ENCODE results near the gene C22orf31.

The C22orf31 gene

DNA sequence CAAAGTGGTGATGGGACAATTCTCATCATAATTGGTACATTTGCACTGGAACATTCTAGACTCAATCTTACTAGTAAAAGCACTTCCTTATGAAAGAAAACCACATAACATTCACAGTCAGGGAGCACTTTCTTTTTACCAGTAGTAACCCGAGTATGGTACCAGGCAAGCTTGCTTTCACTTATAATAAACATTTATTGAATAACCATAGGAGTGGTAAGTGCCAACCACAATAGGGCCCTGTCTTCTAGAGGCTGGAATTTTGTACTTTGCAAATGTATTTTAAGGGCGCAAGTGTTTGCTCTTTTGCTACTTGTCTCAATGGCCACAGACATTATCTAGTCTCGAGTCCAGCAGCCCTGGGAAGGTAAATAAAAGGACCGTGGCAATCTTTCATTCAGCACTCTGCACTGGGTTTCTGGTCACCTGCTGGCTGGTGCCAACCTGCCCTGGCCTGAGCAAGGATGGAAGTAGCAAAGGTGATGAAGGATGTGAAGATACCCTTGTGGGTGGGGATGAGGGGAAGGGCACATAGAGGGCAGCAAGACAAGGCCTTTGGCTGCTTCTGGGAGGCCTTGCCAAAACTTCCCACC, 24.2 kb downstream of the C22orf31 start:
- Histone ChIP-seq H3K27ac (ENCODE audit: low read depth, low read length) (no peak overlapping the region), H3K4me3 (ENCODE audit: low read depth, low read length) (no peak overlapping the region), H3K9ac (ENCODE audit: low read depth, low read length) (no peak overlapping the region), H3K4me1 (ENCODE audit: control insufficient read depth, insufficient read depth, low read length) (peaks cover 9% of the 10 kb centered on the region), H3K9me3 (ENCODE audit: control insufficient read depth, insufficient read depth, low read length) (no peaks in the 10 kb centered on the region), H3K36me3 (ENCODE audit: control insufficient read depth, insufficient read depth, low read length) (no peaks in the 10 kb centered on the region), H3K27me3 (ENCODE audit: control insufficient read depth, insufficient read depth, low read length) (no peaks in the 10 kb centered on the region)

DNA sequence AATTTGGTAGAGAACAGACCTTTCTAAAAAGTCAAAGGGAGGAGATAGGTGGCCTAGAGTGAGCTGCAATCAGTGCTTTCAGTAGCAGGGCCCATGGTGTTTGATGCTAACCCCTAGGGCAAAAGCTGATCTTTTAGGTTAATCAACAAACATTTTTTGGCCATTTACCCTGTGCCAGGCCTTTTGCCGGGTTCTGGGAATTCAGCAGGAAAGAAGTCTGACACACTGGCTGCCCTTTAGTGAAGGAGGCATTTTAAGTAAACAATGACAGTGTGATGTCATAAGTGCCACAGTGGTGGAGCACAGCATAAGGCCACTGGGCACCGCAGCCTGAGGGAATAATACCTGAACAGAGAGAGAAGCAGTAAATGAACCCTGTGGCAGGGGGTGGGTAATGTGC, 29.0 kb downstream of the C22orf31 start:
- Histone ChIP-seq H3K27ac (ENCODE audit: low read depth, low read length) (peak overlapping the region; percentile 96), H3K4me1 (ENCODE audit: control insufficient read depth, insufficient read depth, low read length) (peaks cover 33% of the 10 kb centered on the region), H3K9ac (ENCODE audit: low read depth, low read length) (no peak overlapping the region), H3K36me3 (ENCODE audit: control insufficient read depth, insufficient read depth, low read length) (no peaks in the 10 kb centered on the region), H3K4me3 (ENCODE audit: low read depth, low read length) (no peak overlapping the region), H3K27me3 (ENCODE audit: control insufficient read depth, insufficient read depth, low read length) (no peaks in the 10 kb centered on the region), H3K9me3 (ENCODE audit: control insufficient read depth, insufficient read depth, low read length) (no peaks in the 10 kb centered on the region)

DNA sequence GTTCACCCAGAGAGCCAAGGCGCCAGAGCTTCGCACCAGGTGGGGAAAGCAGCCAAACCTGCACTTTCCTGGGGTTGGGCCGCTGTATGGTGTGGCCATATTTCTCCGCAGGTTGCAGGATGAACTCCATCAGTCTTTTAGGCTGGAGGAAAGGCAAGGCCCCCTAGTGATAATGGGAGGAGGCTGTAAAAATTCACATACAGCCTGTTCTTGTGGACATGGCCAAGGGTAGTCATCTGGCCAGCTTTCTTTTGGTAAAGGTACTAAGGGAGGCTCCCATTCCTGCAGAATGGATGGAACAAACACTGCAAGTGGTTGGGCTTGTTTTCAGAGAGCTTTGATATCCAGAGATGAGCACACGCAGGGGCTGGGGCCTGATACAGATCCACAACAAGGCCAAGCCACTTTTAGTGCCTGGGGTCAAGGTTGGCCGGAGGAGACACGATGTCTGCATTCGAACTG, 29.6 kb downstream of the C22orf31 start:
- Histone ChIP-seq H3K9ac (ENCODE audit: low read depth, low read length) (peak overlapping the region; percentile 23), H3K9me3 (ENCODE audit: control insufficient read depth, insufficient read depth, low read length) (no peaks in the 10 kb centered on the region), H3K27ac (ENCODE audit: low read depth, low read length) (peak overlapping the region; percentile 96), H3K36me3 (ENCODE audit: control insufficient read depth, insufficient read depth, low read length) (no peaks in the 10 kb centered on the region), H3K27me3 (ENCODE audit: control insufficient read depth, insufficient read depth, low read length) (no peaks in the 10 kb centered on the region), H3K4me1 (ENCODE audit: control insufficient read depth, insufficient read depth, low read length) (peaks cover 33% of the 10 kb centered on the region), H3K4me3 (ENCODE audit: low read depth, low read length) (no peak overlapping the region)

DNA sequence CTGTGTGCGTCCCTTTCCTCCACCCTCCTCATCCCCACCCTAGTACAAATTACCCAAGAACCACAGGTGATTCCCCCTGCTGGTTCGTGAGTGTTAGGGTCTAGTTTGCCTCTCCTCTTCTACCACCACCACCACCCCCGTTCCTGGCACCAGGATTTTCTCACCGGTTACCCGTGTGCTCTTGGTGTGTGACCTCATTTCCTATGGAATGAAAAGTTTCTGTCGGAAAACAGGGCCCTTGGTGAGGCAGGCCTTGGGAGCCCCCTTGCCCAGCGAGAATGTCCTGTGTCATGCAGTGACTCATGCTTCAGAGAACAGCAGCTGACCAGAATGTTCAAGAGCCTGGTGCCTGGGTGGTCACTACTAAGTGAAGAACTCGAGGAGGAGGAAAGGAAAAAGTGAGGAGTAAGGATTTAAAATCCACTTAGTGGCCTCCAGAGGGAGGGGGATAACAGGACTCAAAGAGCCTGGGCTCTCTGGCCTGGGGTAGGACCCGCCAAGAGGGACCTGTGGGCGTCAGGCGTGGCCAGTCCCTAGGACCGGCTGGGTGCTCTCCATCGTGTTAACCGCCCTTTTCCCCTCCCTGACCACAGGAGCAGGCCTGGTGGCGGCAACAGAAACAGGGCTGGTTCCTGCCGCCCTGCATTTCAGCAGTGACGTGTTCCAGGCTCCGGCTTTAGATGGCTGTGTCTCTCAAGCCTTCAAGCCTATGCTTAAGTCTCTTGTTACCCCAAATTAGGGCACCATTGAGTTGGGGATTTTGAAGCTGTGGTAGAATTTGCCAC, 30.2 kb downstream of the C22orf31 start:
- Histone ChIP-seq H3K9ac (ENCODE audit: low read depth, low read length) (peak overlapping the region; percentile 23), H3K4me1 (ENCODE audit: control insufficient read depth, insufficient read depth, low read length) (peaks cover 33% of the 10 kb centered on the region), H3K27ac (ENCODE audit: low read depth, low read length) (peak overlapping the region; percentile 96), H3K9me3 (ENCODE audit: control insufficient read depth, insufficient read depth, low read length) (no peaks in the 10 kb centered on the region), H3K27me3 (ENCODE audit: control insufficient read depth, insufficient read depth, low read length) (no peaks in the 10 kb centered on the region), H3K36me3 (ENCODE audit: control insufficient read depth, insufficient read depth, low read length) (no peaks in the 10 kb centered on the region), H3K4me3 (ENCODE audit: low read depth, low read length) (peak overlapping the region; percentile 62)

DNA sequence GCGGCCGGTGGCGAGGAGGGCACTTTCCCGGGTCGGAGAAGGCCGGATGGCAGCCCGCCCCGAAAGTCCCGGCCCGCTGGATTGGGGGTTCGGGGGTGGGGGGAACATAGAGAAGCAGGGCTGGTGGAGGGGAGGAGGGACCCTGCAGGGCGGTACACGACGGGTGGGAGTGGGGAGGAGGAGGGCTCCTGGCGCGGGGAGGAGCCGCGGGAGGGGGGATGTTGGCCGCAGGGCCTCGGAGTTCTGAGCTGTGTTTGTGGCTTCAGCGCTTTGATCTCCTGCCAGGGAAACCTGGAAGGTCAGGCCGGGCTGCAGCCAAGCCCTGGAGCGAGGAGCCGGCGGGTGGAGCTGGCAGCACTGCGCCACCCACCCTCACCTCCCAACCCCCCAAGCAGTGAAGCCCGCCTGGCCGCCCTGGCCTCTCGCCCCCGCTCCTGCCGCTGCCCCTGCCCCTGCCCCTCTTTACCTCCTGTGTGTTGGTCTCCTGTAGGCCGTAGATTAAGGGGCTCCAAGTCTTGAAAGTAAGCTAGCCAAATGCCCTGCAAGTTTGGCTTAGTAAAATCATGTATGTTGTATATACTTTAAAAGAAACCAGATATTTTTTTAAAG, 30.9 kb downstream of the C22orf31 start:
- H3K4me1 ChIP-seq (ENCODE audit: control insufficient read depth, insufficient read depth, low read length) = peaks cover 33% of the 10 kb centered on the region
- no peaks in the 10 kb centered on the region for H3K36me3 ChIP-seq (ENCODE audit: control insufficient read depth, insufficient read depth, low read length)
- peak overlapping the region; percentile 96 for H3K27ac ChIP-seq (ENCODE audit: low read depth, low read length)
- H3K9ac ChIP-seq (ENCODE audit: low read depth, low read length) = peak overlapping the region; percentile 55
- peak overlapping the region; percentile 62 for H3K4me3 ChIP-seq (ENCODE audit: low read depth, low read length)
- H3K27me3 ChIP-seq (ENCODE audit: control insufficient read depth, insufficient read depth, low read length) = no peaks in the 10 kb centered on the region
- H3K9me3 ChIP-seq (ENCODE audit: control insufficient read depth, insufficient read depth, low read length) = no peaks in the 10 kb centered on the region

DNA sequence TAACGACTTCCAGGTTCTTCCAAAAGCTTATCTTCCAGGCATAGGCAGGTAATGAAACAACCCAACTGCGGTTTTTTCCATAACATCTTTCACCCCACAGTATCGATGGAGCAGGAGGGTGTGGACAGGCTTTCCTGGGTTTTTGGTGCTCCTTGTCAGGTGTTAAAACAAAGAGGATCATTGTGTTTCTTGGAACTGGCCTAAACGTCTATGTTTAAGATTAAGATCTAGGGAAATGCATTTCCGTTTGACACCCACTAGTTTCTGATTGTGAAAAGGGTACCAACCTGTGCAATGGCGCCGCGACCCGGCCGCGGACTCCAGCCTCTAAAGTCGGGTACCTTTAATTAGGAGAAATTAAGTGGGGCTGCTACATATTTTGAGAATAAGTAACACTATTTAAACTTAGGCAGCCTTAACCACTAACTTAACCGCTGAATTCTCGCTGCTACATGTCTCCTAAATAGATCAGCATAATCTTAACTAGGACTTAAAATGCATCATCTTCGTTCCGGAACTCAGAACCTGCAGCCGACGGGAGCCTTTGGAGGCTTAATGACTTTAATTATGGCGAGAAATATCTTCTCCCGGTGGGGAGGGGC, 31.5 kb downstream of the C22orf31 start:
- peak overlapping the region; percentile 55; the same call in 1 of the 2 replicates for H3K9ac ChIP-seq (ENCODE audit: low read depth, low read length)
- H3K9me3 ChIP-seq (ENCODE audit: control insufficient read depth, insufficient read depth, low read length) = no peaks in the 10 kb centered on the region
- H3K4me1 ChIP-seq (ENCODE audit: control insufficient read depth, insufficient read depth, low read length) = peaks cover 33% of the 10 kb centered on the region
- no peaks in the 10 kb centered on the region for H3K27me3 ChIP-seq (ENCODE audit: control insufficient read depth, insufficient read depth, low read length)
- H3K27ac ChIP-seq (ENCODE audit: low read depth, low read length) = peak overlapping the region; percentile 96
- no peaks in the 10 kb centered on the region for H3K36me3 ChIP-seq (ENCODE audit: control insufficient read depth, insufficient read depth, low read length)
- H3K4me3 ChIP-seq (ENCODE audit: low read depth, low read length) = peak overlapping the region; percentile 62

DNA sequence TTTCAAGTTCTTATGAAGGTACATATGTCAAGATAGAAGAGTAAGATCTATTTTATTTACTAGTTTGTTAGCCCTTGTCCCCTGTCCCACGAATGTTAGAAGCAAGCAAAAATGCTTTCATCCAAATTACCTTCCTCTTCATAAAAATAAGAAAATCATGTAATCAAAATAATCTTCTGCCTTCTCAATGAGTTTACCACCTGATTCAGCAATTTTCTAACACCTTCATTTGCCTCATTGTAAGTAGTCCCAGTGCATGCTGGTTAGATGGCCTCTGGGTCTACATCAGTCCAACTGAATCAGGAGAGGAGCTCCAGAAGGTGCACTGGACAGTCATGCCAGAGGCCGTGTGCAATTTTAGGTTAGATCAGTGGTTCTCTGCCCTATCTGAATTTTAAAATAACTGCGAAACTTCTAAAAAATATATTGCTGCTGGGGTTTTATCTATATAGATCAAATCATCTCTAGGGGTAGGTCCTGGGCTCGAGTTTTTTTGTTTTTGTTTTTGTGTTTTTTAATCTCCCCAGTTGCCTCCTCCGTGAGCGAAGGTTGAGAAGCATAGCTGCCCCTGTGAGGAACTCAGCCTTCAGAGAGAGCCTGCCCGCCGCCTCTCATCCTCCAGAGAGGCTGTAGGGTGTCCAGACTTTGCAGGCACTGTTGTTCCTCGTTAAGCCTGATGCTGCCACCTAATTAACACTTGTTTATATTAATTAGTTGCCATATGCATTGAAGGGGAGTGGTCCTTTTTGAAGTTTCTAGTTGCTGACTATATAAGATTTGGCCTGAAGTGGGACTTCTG, 32.2 kb downstream of the C22orf31 start:
- no peaks in the 10 kb centered on the region for H3K9me3 ChIP-seq (ENCODE audit: control insufficient read depth, insufficient read depth, low read length)
- no peaks in the 10 kb centered on the region for H3K36me3 ChIP-seq (ENCODE audit: control insufficient read depth, insufficient read depth, low read length)
- peak overlapping the region; percentile 62 for H3K4me3 ChIP-seq (ENCODE audit: low read depth, low read length)
- H3K27me3 ChIP-seq (ENCODE audit: control insufficient read depth, insufficient read depth, low read length) = no peaks in the 10 kb centered on the region
- no peak overlapping the region for H3K9ac ChIP-seq (ENCODE audit: low read depth, low read length)
- H3K4me1 ChIP-seq (ENCODE audit: control insufficient read depth, insufficient read depth, low read length) = peaks cover 33% of the 10 kb centered on the region
- peak overlapping the region; percentile 96 for H3K27ac ChIP-seq (ENCODE audit: low read depth, low read length)

DNA sequence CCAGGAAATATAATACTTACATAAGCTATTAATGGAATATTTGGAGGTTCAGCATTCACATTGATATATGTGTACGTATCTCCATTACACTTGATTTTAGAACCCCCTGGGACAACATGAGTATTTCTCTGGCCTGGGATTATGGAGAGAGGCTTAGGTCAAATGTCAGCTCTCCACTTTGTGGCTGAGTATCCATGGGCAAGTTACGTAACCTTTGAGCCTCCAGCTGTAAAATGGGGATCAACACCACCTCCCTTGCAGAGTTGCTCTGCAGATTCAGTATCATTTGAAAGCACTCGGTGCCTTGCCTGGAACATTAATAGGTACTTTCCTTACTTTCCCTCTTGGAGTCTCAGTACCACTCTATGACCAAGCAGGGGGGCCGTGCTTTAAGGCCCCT, 33.2 kb downstream of the C22orf31 start:
- H3K9ac ChIP-seq (ENCODE audit: low read depth, low read length) = no peak overlapping the region
- H3K4me3 ChIP-seq (ENCODE audit: low read depth, low read length) = no peak overlapping the region
- H3K9me3 ChIP-seq (ENCODE audit: control insufficient read depth, insufficient read depth, low read length) = no peaks in the 10 kb centered on the region
- H3K4me1 ChIP-seq (ENCODE audit: control insufficient read depth, insufficient read depth, low read length) = peaks cover 33% of the 10 kb centered on the region
- no peaks in the 10 kb centered on the region for H3K36me3 ChIP-seq (ENCODE audit: control insufficient read depth, insufficient read depth, low read length)
- H3K27me3 ChIP-seq (ENCODE audit: control insufficient read depth, insufficient read depth, low read length) = no peaks in the 10 kb centered on the region
- H3K27ac ChIP-seq (ENCODE audit: low read depth, low read length) = no peak overlapping the region

DNA sequence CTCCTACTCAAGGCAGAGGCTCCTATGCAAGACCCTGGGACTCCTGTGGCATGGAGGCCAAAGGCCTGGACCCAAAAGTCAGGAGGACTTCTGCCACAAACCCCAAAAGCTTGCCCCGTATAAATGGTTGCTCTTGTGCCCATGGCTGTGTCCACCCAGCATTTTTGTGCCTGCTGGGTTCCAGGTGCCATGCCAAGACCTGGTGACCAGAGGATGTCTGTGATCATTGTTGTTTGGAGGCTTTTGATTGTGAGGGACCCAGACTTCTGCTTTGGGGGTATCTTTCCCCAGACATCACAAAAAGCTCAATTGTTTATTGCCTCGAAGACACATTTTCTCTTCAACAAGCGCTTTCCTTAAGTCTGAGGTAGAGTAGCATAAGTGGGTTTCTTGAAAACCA, 35.1 kb downstream of the C22orf31 start:
- no peak overlapping the region for H3K9ac ChIP-seq (ENCODE audit: low read depth, low read length)
- peaks cover 31% of the 10 kb centered on the region for H3K4me1 ChIP-seq (ENCODE audit: control insufficient read depth, insufficient read depth, low read length)
- H3K27ac ChIP-seq (ENCODE audit: low read depth, low read length) = no peak overlapping the region
- no peaks in the 10 kb centered on the region for H3K9me3 ChIP-seq (ENCODE audit: control insufficient read depth, insufficient read depth, low read length)
- no peaks in the 10 kb centered on the region for H3K36me3 ChIP-seq (ENCODE audit: control insufficient read depth, insufficient read depth, low read length)
- no peaks in the 10 kb centered on the region for H3K27me3 ChIP-seq (ENCODE audit: control insufficient read depth, insufficient read depth, low read length)
- H3K4me3 ChIP-seq (ENCODE audit: low read depth, low read length) = no peak overlapping the region

DNA sequence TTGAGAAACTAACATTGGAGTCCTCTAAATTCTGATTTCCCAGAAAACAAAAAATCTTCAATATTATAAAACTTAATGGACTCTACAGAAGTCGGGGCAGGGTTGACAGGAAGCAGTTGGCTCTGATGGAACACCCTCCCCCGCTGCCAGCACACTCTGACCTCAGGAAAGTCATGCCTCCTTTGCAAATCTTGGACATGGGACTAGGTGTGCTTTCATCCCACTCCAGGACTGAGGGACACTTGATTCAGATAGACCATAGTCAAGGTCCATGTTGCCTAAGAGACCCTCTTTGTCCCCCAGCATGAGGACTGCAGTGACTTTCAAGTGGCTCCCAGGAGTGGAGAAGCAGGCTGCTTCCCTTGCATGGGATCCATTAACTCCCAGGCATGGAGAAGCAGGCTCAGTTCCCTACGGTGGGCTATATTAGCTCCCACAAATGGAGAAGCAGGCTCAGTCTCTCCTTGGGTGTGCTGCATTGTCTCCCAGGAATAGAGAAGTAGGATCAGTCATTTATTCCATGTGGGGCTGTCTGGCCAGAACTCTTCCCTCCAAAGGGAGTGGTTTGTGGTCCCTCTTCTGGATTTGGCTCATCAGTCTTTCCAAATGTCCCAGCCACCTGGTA, 38.3 kb downstream of the C22orf31 start:
- H3K4me1 ChIP-seq (ENCODE audit: control insufficient read depth, insufficient read depth, low read length) = peaks cover 10% of the 10 kb centered on the region; the same call in 1 of the 2 replicates
- no peaks in the 10 kb centered on the region for H3K27me3 ChIP-seq (ENCODE audit: control insufficient read depth, insufficient read depth, low read length)
- no peak overlapping the region for H3K9ac ChIP-seq (ENCODE audit: low read depth, low read length)
- H3K9me3 ChIP-seq (ENCODE audit: control insufficient read depth, insufficient read depth, low read length) = no peaks in the 10 kb centered on the region
- H3K27ac ChIP-seq (ENCODE audit: low read depth, low read length) = no peak overlapping the region
- H3K36me3 ChIP-seq (ENCODE audit: control insufficient read depth, insufficient read depth, low read length) = no peaks in the 10 kb centered on the region
- no peak overlapping the region for H3K4me3 ChIP-seq (ENCODE audit: low read depth, low read length)
